GM23338 (cell line): ENCODE results near the gene AP2A2.

Source experiments
- CREB1 ChIP-seq: fragments of 250-450 bp; sonication (Bioruptor Pico); IDR thresholded peaks from 2 replicates; pipeline ENCODE4 v1.5.0; 2020; ENCODE audit warnings: low read depth, mild to moderate bottlenecking, moderate library complexity
- CTCF ChIP-seq, 2 experiments: fragments of 200-600 bp in 1 of 2; sonication (generic) in 1 of 2; conservative IDR thresholded peaks; 2 replicates each; pipeline versions ENCODE4 v1.5.1 to v1.6.1; 2016 to 2017; ENCODE audit warnings: antibody characterized with exemption in 2 of 2, low read depth in 2 of 2, mild to moderate bottlenecking in 2 of 2, moderate library complexity in 1 of 2
- ETS1 ChIP-seq: IDR thresholded peaks from 2 replicates; pipeline ENCODE4 v1.6.1; 2016; ENCODE audit warnings: antibody characterized with exemption
- EZH2 ChIP-seq: fragments of 200-600 bp; sonication (generic); IDR thresholded peaks from one replicate; pipeline ENCODE4 v1.8.0; 2017; ENCODE audit warnings: antibody characterized with exemption, mild to moderate bottlenecking, low read depth; ENCODE audit not compliant: unreplicated experiment
- EZH2phosphoT487 ChIP-seq: fragments of 200-600 bp; sonication (generic); IDR thresholded peaks from one replicate; pipeline ENCODE4 v1.8.1; 2018; ENCODE audit warnings: antibody characterized with exemption; ENCODE audit not compliant: unreplicated experiment
- JUNB ChIP-seq: IDR thresholded peaks from one replicate; pipeline ENCODE4 v1.6.1; 2016; ENCODE audit warnings: antibody characterized with exemption; ENCODE audit not compliant: unreplicated experiment
- NANOG ChIP-seq: IDR thresholded peaks from 2 replicates; pipeline ENCODE4 v1.6.1; 2016; ENCODE audit warnings: antibody characterized with exemption, borderline replicate concordance
- POLR2AphosphoS5 ChIP-seq: IDR thresholded peaks from 2 replicates; pipeline ENCODE4 v1.6.1; 2016; ENCODE audit warnings: antibody characterized with exemption, low read depth
- REST ChIP-seq: IDR thresholded peaks from one replicate; pipeline ENCODE4 v1.6.1; 2018; ENCODE audit warnings: antibody characterized with exemption; ENCODE audit not compliant: unreplicated experiment
- STAT1 ChIP-seq: IDR thresholded peaks from one replicate; pipeline ENCODE4 v1.6.1; 2016; ENCODE audit warnings: antibody characterized with exemption; ENCODE audit not compliant: unreplicated experiment
- ZNF114 ChIP-seq: fragments of 250-450 bp; sonication (Bioruptor Pico); IDR thresholded peaks from 2 replicates; pipeline ENCODE4 v1.5.0; 2020; ENCODE audit warnings: mild to moderate bottlenecking, moderate library complexity
- ZNF331 ChIP-seq: fragments of 250-450 bp; sonication (Bioruptor Pico); IDR thresholded peaks from 2 replicates; pipeline ENCODE4 v1.5.0; 2020; ENCODE audit warnings: low read depth, mild to moderate bottlenecking, moderate library complexity

- TF ChIP-seq POLR2AphosphoS5 (no peak), ZNF331 (CRISPR knock-in tag) (no peak), CTCF (conservative IDR thresholded peaks at IDR 0.05; ENCODE audit: low read depth in 2 of 2) (no peak), EZH2 (no peak), REST (no peak), ETS1 (no peak), CREB1 (CRISPR knock-in tag) (no peak), EZH2phosphoT487 (no peak), JUNB (no peak), NANOG (no peak), STAT1 (no peak), ZNF114 (no peak)
Measured at GRCh38 chr11:1043563-1044096, 118.0 kb downstream of the AP2A2 start.
